ENCODE data around the gene OMP. TPM values are rescaled to one million over a fixed set of nuclear protein-coding genes. Genes with fewer than 3 reads are reported as not detected.

The OMP gene
- total RNA-seq, 4 donors from 2014 or later, result 1.1 TPM; not detected in 3

GRCh38 chr11:77104727-77105126, 2.1 kb downstream of the OMP start:
- Histone ChIP-seq H3K27me3 (no peaks in the 10 kb centered on the region), H3K27ac (no peak overlapping the region), H3K9me3 (no peaks in the 10 kb centered on the region), H3K36me3 (peaks cover 0 to 22% (median 0%) of the 10 kb centered on the region in 3 donors), H3K4me1 (peaks cover 0 to 21% (median 16%) of the 10 kb centered on the region in 3 donors), H3K4me3 (no peak overlapping the region)
- WGBS, 2 donors, result 87% methylated on average over 8 of the region's 8 CpGs; no CpG with 5 or more reads in 1 of the 2 donors
- TF ChIP-seq POLR2A (IDR thresholded peaks at IDR 0.05) (no peak), CTCF (IDR thresholded peaks at IDR 0.05) (no peak)
- intact Hi-C loops (cut with DNase I), result no loop called here
- DNase-seq, result no peak

GRCh38 chr11:77106321-77106720, 3.7 kb downstream of the OMP start:
- TF ChIP-seq POLR2A (IDR thresholded peaks at IDR 0.05), result no peak
- TF ChIP-seq CTCF (IDR thresholded peaks at IDR 0.05), result no peak
- no peak for DNase-seq

GRCh38 chr11:77106759-77107158, 4.1 kb downstream of the OMP start:
- Histone ChIP-seq H3K4me1 (peaks cover 0 to 25% (median 19%) of the 10 kb centered on the region in 3 donors), H3K27me3 (no peaks in the 10 kb centered on the region), H3K27ac (no peak overlapping the region), H3K9me3 (no peaks in the 10 kb centered on the region), H3K36me3 (peaks cover 0 to 22% (median 0%) of the 10 kb centered on the region in 3 donors), H3K4me3 (no peak overlapping the region)
- intact Hi-C loops (cut with DNase I), result no loop called here
- no peak for TF ChIP-seq POLR2A (IDR thresholded peaks at IDR 0.05)
- no peak for TF ChIP-seq CTCF (IDR thresholded peaks at IDR 0.05)
- WGBS, 2 donors, result 100% methylated on average over 2 of the region's 13 CpGs; no CpG with 5 or more reads in 1 of the 2 donors
- DNase-seq, result no peak

More at GRCh38 chr11:77106321-77106720, 3.7 kb downstream of the OMP start:
- peaks cover 0 to 22% (median 0%) of the 10 kb centered on the region in 3 donors for H3K36me3 ChIP-seq
- no peaks in the 10 kb centered on the region for H3K27me3 ChIP-seq
- no peak overlapping the region for H3K4me3 ChIP-seq
- intact Hi-C loops (cut with DNase I), result no loop called here
- no peaks in the 10 kb centered on the region for H3K9me3 ChIP-seq
- H3K4me1 ChIP-seq, result peaks cover 0 to 25% (median 19%) of the 10 kb centered on the region in 3 donors
- WGBS, 2 donors, result 64% methylated on average over 6 of the region's 7 CpGs; no CpG with 5 or more reads in 1 of the 2 donors
- no peak overlapping the region for H3K27ac ChIP-seq

GRCh38 chr11:77107950-77108349, 5.3 kb downstream of the OMP start:
- Histone ChIP-seq H3K9me3 (no peaks in the 10 kb centered on the region), H3K36me3 (peaks cover 0 to 19% (median 0%) of the 10 kb centered on the region in 3 donors), H3K4me1 (peaks cover 0 to 25% (median 19%) of the 10 kb centered on the region in 3 donors), H3K27ac (no peak overlapping the region), H3K27me3 (no peaks in the 10 kb centered on the region), H3K4me3 (no peak overlapping the region)
- WGBS, 2 donors, result 45% methylated on average over 3 of the region's 3 CpGs
- DNase-seq, result no peak
- no peak for TF ChIP-seq POLR2A (IDR thresholded peaks at IDR 0.05)
- no peak for TF ChIP-seq CTCF (IDR thresholded peaks at IDR 0.05)
- intact Hi-C loops (cut with DNase I), result no loop called here

- Histone ChIP-seq H3K4me3 (no peak overlapping the region), H3K36me3 (peaks cover 0 to 15% (median 0%) of the 10 kb centered on the region in 3 donors), H3K27me3 (no peaks in the 10 kb centered on the region), H3K9me3 (no peaks in the 10 kb centered on the region), H3K27ac (no peak overlapping the region), H3K4me1 (peaks cover 0 to 25% (median 19%) of the 10 kb centered on the region in 3 donors)
- TF ChIP-seq POLR2A (IDR thresholded peaks at IDR 0.05), result no peak
- no peak for TF ChIP-seq CTCF (IDR thresholded peaks at IDR 0.05)
- DNase-seq, result no peak
- WGBS, 2 donors, result 85 to 87% methylated on average over 9 of the region's 9 CpGs
- intact Hi-C loops (cut with DNase I), result no loop called here
These were observed 5.8 kb downstream of the OMP start for GRCh38 chr11:77108436-77108835.

Data from esophagus squamous epithelium (tissue), 5 donors.